Measurements from ENCODE around the gene CCDC3. TPM values are rescaled to one million over a fixed set of nuclear protein-coding genes. Genes with fewer than 3 reads are reported as not detected.
A peak's percentile ranks its signal among the peaks of the same experiment; 100 is the strongest.

Gene CCDC3
- total and polyA plus RNA-seq, 9 donors: 10.5 to 34.7 (median 22.3) TPM

DNA sequence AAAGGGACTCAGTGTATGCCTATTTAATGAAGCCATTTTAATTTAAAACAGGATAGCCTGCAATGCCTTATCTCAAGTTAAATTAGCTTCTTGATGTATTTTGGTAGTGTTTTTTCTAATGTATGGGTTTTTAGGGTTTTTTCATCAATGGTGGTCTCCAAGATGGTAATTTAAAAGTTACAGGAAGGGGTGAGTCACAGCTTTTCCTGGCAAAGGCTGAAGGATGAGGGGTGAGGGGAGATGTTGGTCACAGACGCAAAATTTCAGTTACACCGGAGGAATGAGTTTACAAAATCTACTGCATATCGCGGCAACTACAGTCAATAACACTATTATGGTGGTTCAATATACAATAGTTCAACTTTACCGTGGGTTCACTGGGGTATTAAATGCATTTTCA lies 31.6 kb downstream of the CCDC3 start:
- Histone ChIP-seq H3K9me3 (replicated peaks; ENCODE audit: control insufficient read depth, low read depth, low read length) (peaks cover 5% of the 10 kb centered on the region), H3K27me3 (ENCODE audit: control insufficient read depth, insufficient read depth, low read length) (no peaks in the 10 kb centered on the region), H3K27ac (ENCODE audit: low read length) (no peak overlapping the region), H3K4me3 (ENCODE audit: low read length) (no peak overlapping the region), H3K4me1 (ENCODE audit: control insufficient read depth, insufficient read depth, low read length) (peaks cover 12% of the 10 kb centered on the region), H3K36me3 (ENCODE audit: control insufficient read depth, insufficient read depth, low read length) (no peaks in the 10 kb centered on the region)
- no CpG with 5 or more reads among the region's 5 CpGs for WGBS (ENCODE audit: insufficient coverage)
- DNase-seq: no peak

DNA sequence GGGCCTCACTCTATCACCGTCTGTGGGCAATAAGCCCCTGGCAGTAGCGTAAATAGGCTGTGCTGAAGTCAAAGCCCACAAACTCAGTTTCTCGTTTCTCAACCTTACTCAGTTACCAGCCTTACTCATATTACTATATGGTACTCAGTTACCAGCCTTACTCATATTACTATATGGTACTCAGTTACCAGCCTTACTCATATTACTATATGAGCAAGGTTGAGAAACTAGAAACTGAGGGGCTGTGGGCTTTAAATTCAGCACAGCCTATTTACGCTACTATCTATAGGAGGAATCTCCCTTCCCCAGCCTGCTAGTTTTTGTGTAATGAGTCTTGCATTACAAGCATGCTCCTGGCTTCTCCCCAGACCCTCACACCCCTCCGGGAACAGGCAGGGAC lies 35.4 kb downstream of the CCDC3 start:
- Histone ChIP-seq H3K9me3 (replicated peaks; ENCODE audit: control insufficient read depth, low read depth, low read length) (peaks cover 5% of the 10 kb centered on the region), H3K27me3 (ENCODE audit: control insufficient read depth, insufficient read depth, low read length) (no peaks in the 10 kb centered on the region), H3K27ac (ENCODE audit: low read length) (no peak overlapping the region), H3K4me1 (ENCODE audit: control insufficient read depth, insufficient read depth, low read length) (peaks cover 13% of the 10 kb centered on the region), H3K4me3 (ENCODE audit: low read length) (no peak overlapping the region), H3K36me3 (ENCODE audit: control insufficient read depth, insufficient read depth, low read length) (no peaks in the 10 kb centered on the region)
- no peak for DNase-seq
- 86% methylated on average over 3 of the region's 5 CpGs for WGBS (ENCODE audit: insufficient coverage)

DNA sequence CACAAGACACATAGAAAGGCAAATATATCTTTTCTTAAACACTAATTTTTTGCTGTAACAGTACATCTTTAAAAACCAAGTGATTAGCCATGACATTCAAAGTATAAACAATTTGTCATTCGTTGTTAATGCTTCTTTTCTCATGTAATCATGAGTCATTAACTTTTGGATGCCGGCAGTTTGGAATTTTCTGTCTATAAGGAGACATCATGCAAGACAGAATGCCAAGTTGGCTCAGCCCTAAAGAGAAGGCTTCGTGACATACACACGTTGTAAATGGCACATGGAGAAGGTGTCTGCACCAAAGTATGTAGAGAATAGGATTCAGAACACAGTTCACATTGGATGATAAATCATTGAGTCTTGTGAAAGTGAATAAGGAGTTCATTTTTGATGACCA lies 35.9 kb downstream of the CCDC3 start:
- WGBS (ENCODE audit: insufficient coverage): 20% methylated on average over 2 of the region's 4 CpGs
- H3K9me3 ChIP-seq (replicated peaks; ENCODE audit: control insufficient read depth, low read depth, low read length): peaks cover 5% of the 10 kb centered on the region
- no peaks in the 10 kb centered on the region for H3K36me3 ChIP-seq (ENCODE audit: control insufficient read depth, insufficient read depth, low read length)
- no peaks in the 10 kb centered on the region for H3K27me3 ChIP-seq (ENCODE audit: control insufficient read depth, insufficient read depth, low read length)
- DNase-seq: no peak
- H3K4me3 ChIP-seq (ENCODE audit: low read length): no peak overlapping the region
- no peak overlapping the region for H3K27ac ChIP-seq (ENCODE audit: low read length)
- peaks cover 17% of the 10 kb centered on the region for H3K4me1 ChIP-seq (ENCODE audit: control insufficient read depth, insufficient read depth, low read length)

DNA sequence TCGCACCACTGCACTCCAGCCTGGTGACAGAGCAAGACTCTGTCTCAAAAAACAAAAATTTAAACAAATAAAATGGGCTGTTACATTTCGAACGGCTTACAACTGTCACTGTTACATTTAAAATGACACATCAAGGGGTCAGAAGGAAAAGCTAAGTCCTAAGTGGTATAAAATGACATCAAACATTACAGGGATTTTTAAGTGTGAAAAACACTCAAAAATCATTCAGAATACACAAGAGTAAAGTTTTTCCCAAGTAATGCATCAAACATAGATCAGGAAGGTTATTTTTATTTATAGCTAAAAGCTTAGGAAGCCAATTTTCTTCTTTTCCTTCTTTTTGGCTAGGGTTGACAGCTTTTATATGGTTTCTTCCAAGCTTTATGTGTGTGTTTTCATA lies 39.0 kb downstream of the CCDC3 start:
- H3K4me3 ChIP-seq (ENCODE audit: low read length): no peak overlapping the region
- H3K36me3 ChIP-seq (ENCODE audit: control insufficient read depth, insufficient read depth, low read length): no peaks in the 10 kb centered on the region
- H3K4me1 ChIP-seq (ENCODE audit: control insufficient read depth, insufficient read depth, low read length): peaks cover 38% of the 10 kb centered on the region
- no peak overlapping the region for H3K27ac ChIP-seq (ENCODE audit: low read length)
- no CpG with 5 or more reads among the region's 3 CpGs for WGBS (ENCODE audit: insufficient coverage)
- DNase-seq: no peak
- H3K9me3 ChIP-seq (replicated peaks; ENCODE audit: control insufficient read depth, low read depth, low read length): peaks cover 1% of the 10 kb centered on the region
- H3K27me3 ChIP-seq (ENCODE audit: control insufficient read depth, insufficient read depth, low read length): no peaks in the 10 kb centered on the region

DNA sequence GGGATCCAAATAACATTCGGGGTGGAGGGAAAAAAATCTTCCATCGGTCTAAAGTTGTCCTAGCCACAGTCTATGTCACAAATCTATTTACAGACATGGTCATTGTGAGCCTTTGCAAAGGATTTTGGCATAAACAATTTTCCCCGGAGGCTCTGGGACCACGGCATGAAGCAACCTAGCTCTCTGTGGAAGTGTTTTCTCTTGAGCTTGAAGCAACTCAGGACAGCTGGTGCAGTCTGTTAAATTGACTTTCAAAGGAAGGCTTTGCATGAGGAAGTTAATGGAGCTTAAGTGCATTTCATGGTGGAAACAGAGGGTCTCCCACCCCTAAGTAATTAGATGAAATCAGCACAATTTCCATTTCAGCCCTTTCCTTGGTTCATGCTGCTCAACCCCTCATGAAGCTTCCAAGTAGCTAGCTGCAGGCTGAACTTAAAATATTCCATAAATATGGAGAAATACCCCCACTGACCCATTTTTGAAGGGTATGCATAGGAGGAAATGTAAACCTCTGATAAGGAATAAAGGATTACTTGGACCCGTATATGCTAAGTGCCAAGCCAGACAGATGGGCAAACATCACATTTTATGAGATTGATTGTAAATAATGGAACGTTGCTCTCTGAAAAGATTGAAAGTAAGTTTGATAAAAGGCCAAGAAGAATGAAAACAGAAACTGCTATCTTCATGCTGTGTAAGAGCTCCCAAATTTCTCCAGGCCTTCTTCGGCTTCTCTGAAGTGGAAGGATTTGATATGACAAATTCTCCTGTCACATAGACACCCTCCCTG lies 39.9 kb downstream of the CCDC3 start:
- peak; percentile 75 for DNase-seq
- peaks cover 38% of the 10 kb centered on the region for H3K4me1 ChIP-seq (ENCODE audit: control insufficient read depth, insufficient read depth, low read length)
- peak overlapping the region; percentile 48 for H3K27ac ChIP-seq (ENCODE audit: low read length)
- H3K27me3 ChIP-seq (ENCODE audit: control insufficient read depth, insufficient read depth, low read length): no peaks in the 10 kb centered on the region
- H3K4me3 ChIP-seq (ENCODE audit: low read length): no peak overlapping the region
- H3K36me3 ChIP-seq (ENCODE audit: control insufficient read depth, insufficient read depth, low read length): no peaks in the 10 kb centered on the region
- H3K9me3 ChIP-seq (replicated peaks; ENCODE audit: control insufficient read depth, low read depth, low read length): no peaks in the 10 kb centered on the region
- 62% methylated on average over 3 of the region's 7 CpGs for WGBS (ENCODE audit: insufficient coverage)

DNA sequence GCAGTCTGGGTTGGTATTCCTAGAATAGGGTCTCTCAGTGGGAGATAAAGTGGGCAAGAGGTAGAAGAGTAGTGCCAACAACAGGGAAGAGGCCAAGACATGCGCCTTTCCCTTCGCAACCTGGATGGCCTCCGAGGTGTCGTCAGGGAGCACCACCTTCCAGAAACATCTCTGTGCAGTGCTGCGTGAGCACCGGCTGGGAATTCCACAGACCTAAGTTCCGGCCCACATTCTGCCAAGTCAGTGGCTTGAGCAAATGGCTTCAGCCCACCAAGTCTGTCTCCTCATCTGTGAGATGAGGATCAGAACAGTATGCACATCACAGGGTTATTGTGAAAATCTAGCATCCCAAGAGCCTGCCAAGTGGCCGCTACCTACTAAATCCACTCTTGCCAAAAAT lies 40.6 kb downstream of the CCDC3 start:
- 87% methylated on average over 7 of the region's 8 CpGs for WGBS (ENCODE audit: insufficient coverage)
- Histone ChIP-seq H3K9me3 (replicated peaks; ENCODE audit: control insufficient read depth, low read depth, low read length) (no peaks in the 10 kb centered on the region), H3K4me1 (ENCODE audit: control insufficient read depth, insufficient read depth, low read length) (peaks cover 36% of the 10 kb centered on the region), H3K4me3 (ENCODE audit: low read length) (no peak overlapping the region), H3K27me3 (ENCODE audit: control insufficient read depth, insufficient read depth, low read length) (no peaks in the 10 kb centered on the region), H3K36me3 (ENCODE audit: control insufficient read depth, insufficient read depth, low read length) (no peaks in the 10 kb centered on the region), H3K27ac (ENCODE audit: low read length) (peak overlapping the region; percentile 48)
- no peak for DNase-seq

DNA sequence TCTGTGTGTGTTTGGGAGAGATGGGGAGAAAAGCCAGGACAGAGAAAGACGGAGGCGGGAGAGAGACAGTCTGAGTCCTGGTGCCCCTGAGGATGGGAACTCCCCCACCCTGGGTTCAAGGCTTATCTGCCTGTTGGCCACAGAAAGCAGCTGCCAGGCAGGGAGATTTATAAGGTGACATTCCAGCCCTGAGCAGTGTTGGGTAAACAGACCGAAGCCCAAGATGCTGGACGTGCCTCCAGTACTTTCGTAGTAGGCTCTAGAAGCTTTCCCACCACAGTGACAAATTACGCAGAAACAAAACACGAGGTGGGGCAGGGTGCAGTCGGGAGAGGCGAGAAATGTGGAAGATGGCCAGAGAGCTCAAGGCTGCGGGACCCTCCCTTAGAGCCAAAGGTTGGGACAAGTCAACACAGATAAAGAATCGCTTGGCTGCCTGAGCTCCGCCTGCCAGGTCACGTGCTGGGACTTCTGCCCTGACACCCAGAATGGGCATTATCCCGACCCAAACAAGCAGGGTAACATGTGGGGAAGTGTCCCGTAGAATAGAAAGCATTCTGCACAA lies 41.1 kb downstream of the CCDC3 start:
- H3K4me3 ChIP-seq (ENCODE audit: low read length): no peak overlapping the region
- H3K27me3 ChIP-seq (ENCODE audit: control insufficient read depth, insufficient read depth, low read length): no peaks in the 10 kb centered on the region
- no peaks in the 10 kb centered on the region for H3K36me3 ChIP-seq (ENCODE audit: control insufficient read depth, insufficient read depth, low read length)
- 66% methylated on average over 8 of the region's 15 CpGs for WGBS (ENCODE audit: insufficient coverage)
- H3K27ac ChIP-seq (ENCODE audit: low read length): peak overlapping the region; percentile 48
- H3K4me1 ChIP-seq (ENCODE audit: control insufficient read depth, insufficient read depth, low read length): peaks cover 36% of the 10 kb centered on the region
- H3K9me3 ChIP-seq (replicated peaks; ENCODE audit: control insufficient read depth, low read depth, low read length): no peaks in the 10 kb centered on the region
- DNase-seq: peak; percentile 60

DNA sequence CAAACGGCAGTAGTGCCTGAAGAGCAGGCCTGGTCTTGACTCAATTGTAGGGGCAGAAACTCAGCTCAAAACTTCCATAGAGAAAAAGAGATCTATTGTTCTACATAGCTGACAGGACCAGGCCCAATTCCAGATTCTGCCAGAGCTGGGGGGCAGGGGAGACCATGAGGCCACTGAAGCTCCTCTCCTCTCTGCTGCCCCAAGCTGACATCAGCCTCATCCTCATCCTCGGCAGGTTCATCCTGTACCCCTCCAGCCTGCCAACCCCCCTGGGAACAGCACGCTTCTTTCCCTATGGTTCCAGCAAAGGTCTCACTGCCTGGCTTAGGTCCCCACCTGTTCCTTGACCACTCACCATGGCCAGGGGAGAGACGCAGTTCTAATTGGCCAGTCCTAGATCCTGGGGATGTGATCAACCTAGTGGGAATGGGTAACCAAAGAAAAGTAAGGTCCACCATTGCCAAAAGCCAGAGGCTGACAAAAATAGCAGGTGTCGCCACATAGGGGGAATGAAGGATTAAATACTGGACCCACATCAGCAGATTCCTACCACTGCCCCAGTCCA lies 42.9 kb downstream of the CCDC3 start:
- H3K36me3 ChIP-seq (ENCODE audit: control insufficient read depth, insufficient read depth, low read length): no peaks in the 10 kb centered on the region
- H3K27ac ChIP-seq (ENCODE audit: low read length): no peak overlapping the region
- no peaks in the 10 kb centered on the region for H3K27me3 ChIP-seq (ENCODE audit: control insufficient read depth, insufficient read depth, low read length)
- WGBS (ENCODE audit: insufficient coverage): no CpG with 5 or more reads among the region's 5 CpGs
- peaks cover 38% of the 10 kb centered on the region for H3K4me1 ChIP-seq (ENCODE audit: control insufficient read depth, insufficient read depth, low read length)
- H3K4me3 ChIP-seq (ENCODE audit: low read length): no peak overlapping the region
- no peak for DNase-seq
- H3K9me3 ChIP-seq (replicated peaks; ENCODE audit: control insufficient read depth, low read depth, low read length): no peaks in the 10 kb centered on the region

DNA sequence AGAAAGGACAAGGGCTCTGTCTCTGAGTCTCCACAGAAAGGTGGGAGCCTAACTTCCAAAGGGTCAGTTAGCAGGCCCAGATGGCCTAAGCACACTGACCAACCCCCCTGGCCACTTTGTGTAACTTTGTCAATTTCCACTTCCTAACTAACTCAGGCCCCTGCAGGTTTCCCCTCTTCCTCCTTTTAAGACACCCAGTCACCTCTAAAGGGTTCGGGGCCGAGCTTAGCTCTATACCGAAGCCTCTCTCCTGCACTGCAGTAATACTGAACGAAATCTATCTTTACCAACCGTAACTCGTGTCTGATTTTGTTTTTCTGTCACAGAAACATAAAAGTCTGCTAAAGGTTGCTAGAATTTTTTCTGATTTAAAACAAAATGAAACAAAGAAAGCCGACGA lies 44.4 kb downstream of the CCDC3 start:
- no peak overlapping the region for H3K27ac ChIP-seq (ENCODE audit: low read length)
- DNase-seq: no peak
- no peaks in the 10 kb centered on the region for H3K36me3 ChIP-seq (ENCODE audit: control insufficient read depth, insufficient read depth, low read length)
- H3K4me3 ChIP-seq (ENCODE audit: low read length): no peak overlapping the region
- WGBS (ENCODE audit: insufficient coverage): 90% methylated on average over 8 of the region's 8 CpGs
- H3K4me1 ChIP-seq (ENCODE audit: control insufficient read depth, insufficient read depth, low read length): peaks cover 37% of the 10 kb centered on the region
- H3K27me3 ChIP-seq (ENCODE audit: control insufficient read depth, insufficient read depth, low read length): no peaks in the 10 kb centered on the region
- H3K9me3 ChIP-seq (replicated peaks; ENCODE audit: control insufficient read depth, low read depth, low read length): no peaks in the 10 kb centered on the region

DNA sequence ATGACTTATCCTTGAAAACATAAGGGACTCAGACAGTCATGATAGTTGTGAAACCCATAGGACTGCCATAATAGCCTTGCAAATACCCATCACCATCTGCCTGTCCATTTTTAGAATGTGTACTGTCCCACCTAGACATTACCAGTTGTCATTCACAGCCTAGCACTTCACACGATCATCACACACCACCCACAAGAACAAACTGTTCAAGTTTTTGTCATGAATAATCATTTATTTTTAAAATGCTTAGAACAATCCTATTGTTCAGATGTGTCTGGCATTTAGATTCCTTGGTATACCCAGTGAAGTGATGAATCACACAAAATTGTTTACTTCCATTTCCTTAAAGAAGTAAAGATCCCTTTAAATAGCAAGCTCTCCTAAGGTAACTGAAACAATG lies 46.6 kb downstream of the CCDC3 start:
- Histone ChIP-seq H3K36me3 (ENCODE audit: control insufficient read depth, insufficient read depth, low read length) (no peaks in the 10 kb centered on the region), H3K27me3 (ENCODE audit: control insufficient read depth, insufficient read depth, low read length) (no peaks in the 10 kb centered on the region), H3K27ac (ENCODE audit: low read length) (no peak overlapping the region), H3K4me3 (ENCODE audit: low read length) (no peak overlapping the region), H3K4me1 (ENCODE audit: control insufficient read depth, insufficient read depth, low read length) (peaks cover 17% of the 10 kb centered on the region), H3K9me3 (replicated peaks; ENCODE audit: control insufficient read depth, low read depth, low read length) (peaks cover 3% of the 10 kb centered on the region)
- no peak for DNase-seq
- no CpG with 5 or more reads among the region's 1 CpG for WGBS (ENCODE audit: insufficient coverage)

Data from muscle of leg (tissue), 11 donors.